H1 (cell line): ENCODE measurements around the gene TMC3. TPM values are rescaled to one million over a fixed set of nuclear protein-coding genes. Genes with fewer than 3 reads are reported as not detected.

Experiments used
- CTCF ChIA-PET: fragments of 300-600 bp; sonication (Branson Sonifier 250); formaldehyde crosslinking; loops from one replicate; lab custom pipeline; 2021; ENCODE audit not compliant: partially characterized antibody; lab: Charles Lee
- POLR2A ChIA-PET: fragments of 300-600 bp; sonication (Branson Sonifier 250); formaldehyde crosslinking; loops from one replicate; lab custom pipeline; 2021; ENCODE audit warnings: inconsistent platforms; ENCODE audit not compliant: partially characterized antibody; lab: Charles Lee
- DNase-seq, 2 experiments: peaks; one replicate each; pipeline versions ENCODE4 v3.0.0 to v3.0.0-alpha.2; 2010 to 2022; ENCODE audit warnings: low spot score in 2 of 2, low read depth in 1 of 2, mixed read lengths in 1 of 2
- FAIRE-seq: peaks from 2 replicates; lab custom pipeline; 2011; peaks lifted over from hg19 to GRCh38; lab: Jason Lieb, UNC
- H2AFZ ChIP-seq: 2 replicates; pipeline ENCODE4 v1.8.1; 2012; ENCODE audit warnings: low read length, inconsistent platforms
- H2AK5ac ChIP-seq: 2 replicates; pipeline ENCODE4 v1.6.1; 2013; ENCODE audit warnings: low read depth, low read length
- H2BK120ac ChIP-seq: replicated peaks from 2 replicates; pipeline ENCODE3; 2013; ENCODE audit warnings: low read depth, low read length, inconsistent platforms
- H2BK12ac ChIP-seq: 2 replicates; pipeline ENCODE4 v1.6.1; 2013; ENCODE audit warnings: low read depth, low read length
- H2BK15ac ChIP-seq: 2 replicates; pipeline ENCODE4 v1.6.1; 2013; ENCODE audit warnings: low read length
- H2BK20ac ChIP-seq: 2 replicates; pipeline ENCODE4 v1.6.1; 2013; ENCODE audit warnings: low read length
- H2BK5ac ChIP-seq: 2 replicates; pipeline ENCODE4 v1.6.1; 2013; ENCODE audit warnings: low read depth, low read length
- H3K14ac ChIP-seq: 2 replicates; pipeline ENCODE4 v1.6.1; 2013; ENCODE audit warnings: inconsistent platforms; ENCODE audit not compliant: insufficient read length
- H3K18ac ChIP-seq: 2 replicates; pipeline ENCODE4 v1.6.1; 2013; ENCODE audit warnings: low read length; ENCODE audit errors: extremely low read depth
- H3K23ac ChIP-seq: 2 replicates; pipeline ENCODE4 v1.6.1; 2013; ENCODE audit warnings: inconsistent platforms; ENCODE audit not compliant: insufficient read length
- H3K23me2 ChIP-seq: 2 replicates; pipeline ENCODE4 v1.6.1; 2013; ENCODE audit warnings: low read depth, low read length
- H3K27ac ChIP-seq: 2 replicates; pipeline ENCODE4 v1.6.1; 2011; ENCODE audit warnings: low read depth, low read length, inconsistent platforms
- H3K27me3 ChIP-seq, 4 experiments: replicated peaks in 1 of 4; 1 replicate in 1 of 4; 2 replicates in 3 of 4; pipeline versions ENCODE4 v1.6.1 to v1.8.1; 2011 to 2013; ENCODE audit warnings: low read length in 3 of 4, mild to moderate bottlenecking in 3 of 4, inconsistent platforms in 2 of 4, mixed read lengths in 2 of 4, moderate library complexity in 1 of 4; ENCODE audit not compliant: control insufficient read depth in 3 of 4, insufficient read depth in 3 of 4; ENCODE audit errors: extremely low read depth in 1 of 4
- H3K36me3 ChIP-seq, 4 experiments: 2 replicates each; pipeline versions ENCODE4 v1.6.1 to v1.8.1; 2011 to 2013; ENCODE audit warnings: mild to moderate bottlenecking in 4 of 4, low read length in 3 of 4, moderate library complexity in 2 of 4, control low read depth in 1 of 4, inconsistent platforms in 1 of 4; ENCODE audit not compliant: insufficient read depth in 4 of 4, control insufficient read depth in 2 of 4
- H3K4ac ChIP-seq: replicated peaks from 2 replicates; pipeline ENCODE3; 2013; ENCODE audit warnings: low read length, low read depth, mixed read lengths, inconsistent platforms; ENCODE audit not compliant: insufficient read length
- H3K4me1 ChIP-seq, 4 experiments: replicated peaks in 1 of 4; 1 replicate in 1 of 4; 2 replicates in 3 of 4; pipeline versions ENCODE4 v1.6.1 to v1.8.1; 2011 to 2013; ENCODE audit warnings: low read length in 3 of 4, inconsistent platforms in 2 of 4, mixed read lengths in 1 of 4; ENCODE audit not compliant: insufficient read depth in 4 of 4, control insufficient read depth in 3 of 4
- H3K4me2 ChIP-seq, 2 experiments: 2 replicates each; pipeline versions ENCODE4 v1.6.1 to v1.8.1; 2011 to 2013; ENCODE audit warnings: low read depth in 2 of 2, low read length in 2 of 2, control low read depth in 1 of 2, inconsistent platforms in 1 of 2, mild to moderate bottlenecking in 1 of 2; ENCODE audit not compliant: insufficient read depth in 1 of 2
- H3K4me3 ChIP-seq, 4 experiments: fragments of 200-600, 300-600 bp in 1 of 4; sonication (generic), shearing (Covaris generic), sonication (Bioruptor Twin) in 1 of 4; 2 replicates each; pipeline versions ENCODE4 v1.5.1 to v1.8.1; 2011 to 2016; ENCODE audit warnings: low read length in 4 of 4, low read depth in 3 of 4, control low read depth in 2 of 4, inconsistent platforms in 2 of 4, mild to moderate bottlenecking in 2 of 4, mixed read lengths in 1 of 4, moderate library complexity in 1 of 4; ENCODE audit not compliant: insufficient read depth in 2 of 4; ENCODE audit errors: extremely low read depth in 1 of 4
- H3K56ac ChIP-seq: replicated peaks from 2 replicates; pipeline ENCODE3; 2013; ENCODE audit warnings: low read depth, mild to moderate bottlenecking, mixed read lengths, low read length, inconsistent platforms; ENCODE audit not compliant: insufficient read length
- H3K79me1 ChIP-seq: 2 replicates; pipeline ENCODE4 v1.6.1; 2013; ENCODE audit warnings: low read depth, low read length, control low read depth
- H3K79me2 ChIP-seq, 2 experiments: 2 replicates each; pipeline versions ENCODE4 v1.6.1 to v1.8.1; 2012 to 2013; ENCODE audit warnings: low read length in 2 of 2, mild to moderate bottlenecking in 2 of 2, inconsistent platforms in 1 of 2; ENCODE audit not compliant: insufficient read depth in 2 of 2, control insufficient read depth in 1 of 2
- H3K9ac ChIP-seq, 4 experiments: replicated peaks in 1 of 4; 1 replicate in 1 of 4; 2 replicates in 3 of 4; pipeline versions ENCODE4 v1.6.1 to v1.8.1; 2011 to 2013; ENCODE audit warnings: low read depth in 3 of 4, low read length in 3 of 4, control low read depth in 2 of 4, mild to moderate bottlenecking in 2 of 4, moderate library complexity in 2 of 4, inconsistent platforms in 1 of 4; ENCODE audit errors: extremely low read depth in 1 of 4
- H3K9me3 ChIP-seq, 2 experiments: 2 replicates each; pipeline versions ENCODE4 v1.6.1 to v1.8.1; 2012 to 2013; ENCODE audit warnings: mild to moderate bottlenecking in 2 of 2, moderate library complexity in 2 of 2, control low read depth in 1 of 2, inconsistent platforms in 1 of 2, low read depth in 1 of 2, low read length in 1 of 2, mixed read lengths in 1 of 2; ENCODE audit not compliant: insufficient read depth in 2 of 2
- H4K20me1 ChIP-seq, 2 experiments: replicated peaks in 1 of 2; 2 replicates each; pipeline versions ENCODE3 to v1.8.1; 2011 to 2013; ENCODE audit warnings: inconsistent platforms in 2 of 2, low read length in 2 of 2, mild to moderate bottlenecking in 1 of 2; ENCODE audit not compliant: insufficient read depth in 2 of 2, control insufficient read depth in 1 of 2
- H4K5ac ChIP-seq: 2 replicates; pipeline ENCODE4 v1.6.1; 2013; ENCODE audit warnings: low read length, low read depth, mixed read lengths, inconsistent platforms; ENCODE audit not compliant: insufficient read length
- H4K8ac ChIP-seq: 2 replicates; pipeline ENCODE4 v1.8.0; 2013; ENCODE audit warnings: mild to moderate bottlenecking, moderate library complexity, low read length, inconsistent platforms; ENCODE audit not compliant: insufficient read depth; ENCODE audit errors: extremely low read depth
- H4K91ac ChIP-seq: replicated peaks from 2 replicates; pipeline ENCODE3; 2013; ENCODE audit warnings: low read length, mixed read lengths, inconsistent platforms; ENCODE audit not compliant: insufficient read length
- BRCA1 ChIP-seq: IDR thresholded peaks from 2 replicates; pipeline ENCODE4 v1.6.1; 2012; ENCODE audit warnings: low read depth, low read length, improper control_type of control experiment
- CHD1 ChIP-seq: IDR thresholded peaks from 2 replicates; pipeline ENCODE4 v1.6.1; 2012; ENCODE audit warnings: low read depth, low read length, improper control_type of control experiment
- FOSL1 ChIP-seq: IDR thresholded peaks from 2 replicates; pipeline ENCODE4 v1.6.1; 2011; ENCODE audit warnings: mild to moderate bottlenecking, low read depth, low read length, moderate library complexity; ENCODE audit not compliant: insufficient read depth
- GABPA ChIP-seq: IDR thresholded peaks from 2 replicates; pipeline ENCODE4 v1.6.1; 2011; ENCODE audit warnings: mild to moderate bottlenecking, low read length, moderate library complexity, borderline replicate concordance; ENCODE audit not compliant: insufficient read depth
- GTF2F1 ChIP-seq: IDR thresholded peaks from 2 replicates; pipeline ENCODE4 v1.6.1; 2012; ENCODE audit warnings: low read depth, low read length, improper control_type of control experiment, borderline replicate concordance
- JUN ChIP-seq: IDR thresholded peaks from 2 replicates; pipeline ENCODE4 v1.6.1; 2011; ENCODE audit warnings: low read depth, mild to moderate bottlenecking, improper control_type of control experiment, low read length
- KDM4A ChIP-seq: IDR thresholded peaks from one replicate; pipeline ENCODE4 v1.7.1; 2012; ENCODE audit warnings: low read depth, mild to moderate bottlenecking, moderate library complexity, low read length, inconsistent platforms; ENCODE audit not compliant: severe bottlenecking
- RBBP5 ChIP-seq: IDR thresholded peaks from 2 replicates; pipeline ENCODE4 v1.7.1; 2012; ENCODE audit warnings: low read depth, mild to moderate bottlenecking, inconsistent platforms, low read length, moderate library complexity, borderline replicate concordance
- RFX5 ChIP-seq: IDR thresholded peaks from 2 replicates; pipeline ENCODE4 v1.6.1; 2011; ENCODE audit warnings: low read depth, low read length, improper control_type of control experiment, borderline replicate concordance
- SIRT6 ChIP-seq: IDR thresholded peaks from one replicate; pipeline ENCODE4 v1.7.1; 2012; ENCODE audit warnings: low read length, inconsistent platforms
- SRF ChIP-seq: IDR thresholded peaks from 2 replicates; pipeline ENCODE4 v1.6.1; 2011; ENCODE audit warnings: mild to moderate bottlenecking, low read depth, low read length, moderate library complexity
- WGBS, 2 experiments: shearing (Covaris generic) in 1 of 2; methylation state at CpG; one replicate each; pipeline versions ENCODE4 v1.1.6 to v1.1.7; 2013 to 2015; ENCODE audit warnings: low lambda C conversion rate in 2 of 2, mixed read lengths in 2 of 2, inconsistent platforms in 1 of 2, low coverage in 1 of 2, missing lambda C conversion rate in 1 of 2; ENCODE audit not compliant: insufficient replicate concordance in 2 of 2, insufficient coverage in 1 of 2, insufficient read length in 1 of 2; ENCODE audit errors: extremely low coverage in 1 of 2, missing lambda C conversion rate in 1 of 2; 5-methylcytosine and 5-hydroxymethylcytosine counted together
- polyA plus RNA-seq, 7 experiments: library from polyadenylated mRNA; depleted of rRNA in 3 of 7; stranded (reverse) in 5 of 7; unstranded in 2 of 7; fragments of >200 nt in 5 of 7; fragments of 200-250 nt in 2 of 7; gene quantifications; 1 replicate in 5 of 7; 2 replicates in 1 of 7; 4 replicates in 1 of 7; pipeline versions ENCODE4 v1.2.1 to v1.2.3, GENCODE V29; 2011 to 2013; ENCODE audit warnings: missing spikeins in 2 of 7, mixed read lengths in 2 of 7
- total RNA-seq: library from RNA; stranded (reverse); fragmentation: NEBNext Ultra II Directional; extraction: Animal tissue kit (Norgen Biotek cat#: 25700); gene quantifications from 2 replicates; pipeline ENCODE4 v1.2.1, GENCODE V29; 2021
- TF ChIP-seq, protein P1 (sequence below): IDR thresholded peaks from 2 replicates; pipeline ENCODE4 v1.6.1; 2011; ENCODE audit warnings: low read depth, mild to moderate bottlenecking, low read length; ENCODE audit not compliant: insufficient read depth

Gene TMC3
- total and polyA plus RNA-seq, 2 of the 8 experiments (the other 6 are each of a cell fraction or from before 2014, with no cell fraction given): not detected

DNA sequence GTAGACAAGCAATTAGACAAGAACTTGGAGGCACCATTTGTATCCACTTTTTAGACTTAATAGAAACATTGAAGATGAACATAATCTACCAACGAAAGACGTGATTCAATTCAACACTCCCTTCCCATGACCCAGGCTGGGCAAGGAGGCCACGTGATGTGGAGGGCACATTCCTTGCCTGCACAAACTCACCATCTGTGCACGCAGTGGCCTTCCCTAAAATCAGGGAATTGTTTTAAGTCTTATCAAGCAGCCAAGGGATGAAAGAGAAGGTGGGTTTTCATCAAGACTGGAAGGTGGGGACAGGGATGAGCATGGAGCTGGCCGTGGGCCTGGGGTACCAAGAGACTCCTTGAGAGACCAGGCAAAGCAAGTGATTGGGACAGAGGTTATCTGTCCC lies 63.5 kb downstream of the TMC3 start:
- no peaks in the 10 kb centered on the region for H3K4me1 ChIP-seq
- H2BK120ac ChIP-seq: no peak overlapping the region
- no peak overlapping the region for H4K8ac ChIP-seq
- peaks cover 0 to 10% (median 7%) of the 10 kb centered on the region in 4 experiments; a peak in 4 of 8 replicates for H3K36me3 ChIP-seq
- no peak overlapping the region for H3K4me3 ChIP-seq
- no peak overlapping the region for H2BK15ac ChIP-seq
- H3K18ac ChIP-seq: no peak overlapping the region
- no peak overlapping the region for H4K91ac ChIP-seq
- no peak overlapping the region for H3K56ac ChIP-seq
- DNase-seq (no peak), FAIRE-seq (no peak)
- H3K14ac ChIP-seq: no peak overlapping the region
- H3K23me2 ChIP-seq: no peaks in the 10 kb centered on the region
- ChIA-PET CTCF (interaction anchor here (1.7 to 4.1 kb wide), 2 partner anchors 35 to 44 kb away, joined by 5 to 19 read pairs; no protein-coding TSS in a partner anchor), POLR2A (interaction anchor here (1.7 kb wide), 1 partner anchor 9 kb away, joined by 6 read pairs; no protein-coding TSS in a partner anchor)
- no peaks in the 10 kb centered on the region for H3K79me1 ChIP-seq
- H3K9me3 ChIP-seq: no peaks in the 10 kb centered on the region
- H4K5ac ChIP-seq: no peak overlapping the region
- no peak overlapping the region for H3K9ac ChIP-seq
- no peak overlapping the region for H3K4ac ChIP-seq
- no peak overlapping the region for H3K27ac ChIP-seq
- no peak overlapping the region for H2AK5ac ChIP-seq
- no peaks in the 10 kb centered on the region for H4K20me1 ChIP-seq
- no peak overlapping the region for H3K4me2 ChIP-seq
- H3K79me2 ChIP-seq: no peaks in the 10 kb centered on the region
- H2BK12ac ChIP-seq: no peak overlapping the region
- WGBS, 2 experiments: 87% methylated on average over 5 of the region's 5 CpGs; no CpG with 5 or more reads in 1 of the 2 experiments
- no peak overlapping the region for H2BK20ac ChIP-seq
- no peak overlapping the region for H2AFZ ChIP-seq
- no peak overlapping the region for H3K23ac ChIP-seq
- H2BK5ac ChIP-seq: no peak overlapping the region
- no peaks in the 10 kb centered on the region for H3K27me3 ChIP-seq
- no peak for TF ChIP-seq SIRT6
- no peak for TF ChIP-seq FOSL1
- no peak for TF ChIP-seq SRF
- TF ChIP-seq, protein P1, sequence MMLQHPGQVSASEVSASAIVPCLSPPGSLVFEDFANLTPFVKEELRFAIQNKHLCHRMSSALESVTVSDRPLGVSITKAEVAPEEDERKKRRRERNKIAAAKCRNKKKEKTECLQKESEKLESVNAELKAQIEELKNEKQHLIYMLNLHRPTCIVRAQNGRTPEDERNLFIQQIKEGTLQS: no peak
- TF ChIP-seq RFX5: no peak
- no peak for TF ChIP-seq JUN
- TF ChIP-seq GTF2F1: no peak
- no peak for TF ChIP-seq BRCA1
- TF ChIP-seq RBBP5: no peak
- no peak for TF ChIP-seq CHD1
- no peak for TF ChIP-seq GABPA
- TF ChIP-seq KDM4A: no peak
